Lower leg skin (tissue), 4 donors: ENCODE measurements around the gene ASXL2. TPM values are rescaled to one million over a fixed set of nuclear protein-coding genes. Genes with fewer than 3 reads are reported as not detected.

ENCODE experiments used
- DNase-seq, 2 donors: peaks; one replicate each; pipeline ENCODE4 v3.0.0-alpha.2; 2019; ENCODE audit warnings: low spot score in 2 of 2
- H3K4me3 ChIP-seq: fragments of 200-600 bp; sonication (generic); 2 replicates; pipeline ENCODE4 v1.5.1; 2017; ENCODE audit warnings: mild to moderate bottlenecking, low read depth; ENCODE audit not compliant: poor library complexity, severe bottlenecking
- CTCF ChIP-seq, 3 donors: fragments of 450-650 bp; IDR thresholded peaks; one replicate each; pipeline ENCODE4 v1.5.1; 2016; ENCODE audit warnings: antibody characterized with exemption in 3 of 3, mild to moderate bottlenecking in 3 of 3, moderate library complexity in 2 of 3
- POLR2A ChIP-seq, 2 donors: fragments of 450-650 bp; IDR thresholded peaks; one replicate each; pipeline ENCODE4 v1.6.1; 2016 to 2017; ENCODE audit warnings: antibody characterized with exemption in 2 of 2, mild to moderate bottlenecking in 1 of 2, moderate library complexity in 1 of 2
- WGBS, 2 donors: methylation state at CpG; one replicate each; pipeline ENCODE4 v1.1.5; 2018; 5-methylcytosine and 5-hydroxymethylcytosine counted together
- intact Hi-C: fragments of 100-400 bp; cut with DNase I; formaldehyde crosslinking; loops from one replicate; pipeline ENCODE4 v1.15.0; 2023; ENCODE audit warnings: low total_unique reads
- total RNA-seq, 4 donors: library from RNA; depleted of rRNA; stranded (reverse); fragments of >200 nt; gene quantifications; one replicate each; pipeline ENCODE4 v1.1.0, GENCODE V29; 2016

The ASXL2 gene
- total RNA-seq, 4 donors from 2014 or later = 15.1 to 21.4 (median 20.0) TPM

DNA sequence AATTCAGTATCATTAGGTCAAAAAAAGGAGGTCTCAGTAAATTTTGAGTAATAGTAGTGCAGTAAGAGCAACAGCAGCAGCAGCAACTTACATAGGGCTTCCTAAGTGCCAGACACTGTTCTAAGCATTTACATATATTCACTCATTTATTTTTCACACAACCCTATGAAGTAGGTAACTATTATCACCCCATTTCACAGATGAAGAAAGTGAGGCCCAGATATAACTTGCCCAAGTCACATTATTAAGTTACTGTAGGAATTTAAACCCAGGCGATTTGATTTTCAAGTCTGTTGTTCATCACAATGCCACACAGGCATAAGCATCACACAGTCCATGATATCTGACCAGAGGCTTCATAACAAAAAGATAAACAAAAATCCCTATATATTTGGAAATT lies 114.7 kb downstream of the ASXL2 start:
- DNase-seq = no peak
- no peak overlapping the region for H3K4me3 ChIP-seq
- TF ChIP-seq POLR2A (IDR thresholded peaks at IDR 0.05) = no peak
- TF ChIP-seq CTCF (IDR thresholded peaks at IDR 0.05) = no peak
- intact Hi-C loops = no loop called here
- 94 to 97% methylated on average over 1 of the region's 1 CpG for WGBS, 2 donors

- 90% methylated on average over 1 of the region's 1 CpG for WGBS, 2 donors
- no peak for DNase-seq
- intact Hi-C loops = no loop called here
- TF ChIP-seq CTCF (IDR thresholded peaks at IDR 0.05) (no peak), POLR2A (IDR thresholded peaks at IDR 0.05) (no peak)
- no peak overlapping the region for H3K4me3 ChIP-seq
These were observed 118.0 kb downstream of the ASXL2 start for GRCh38 chr2:25760297-25760696.

DNA sequence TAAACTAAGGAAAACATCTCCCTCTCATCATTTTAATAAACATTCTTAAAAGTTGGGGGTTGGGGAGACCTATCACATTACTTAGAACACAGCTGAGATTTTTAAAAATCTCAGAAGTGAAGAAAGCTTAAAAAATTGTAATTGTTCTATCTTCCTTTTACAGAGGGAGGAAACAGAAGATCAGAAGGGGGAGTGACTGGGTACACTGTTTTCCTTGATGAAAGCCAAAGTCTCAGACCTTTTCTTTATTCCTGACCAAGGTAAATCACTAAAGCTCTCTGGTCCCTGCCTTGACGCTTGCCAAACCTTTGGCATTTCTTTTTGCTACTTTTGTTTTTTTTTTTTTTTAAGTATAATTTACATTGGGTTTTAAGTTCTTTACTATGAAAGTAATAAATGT lies 119.9 kb downstream of the ASXL2 start:
- intact Hi-C loops = no loop called here
- no peak for DNase-seq
- 75 to 85% methylated on average over 1 of the region's 1 CpG for WGBS, 2 donors
- H3K4me3 ChIP-seq = no peak overlapping the region
- TF ChIP-seq CTCF (IDR thresholded peaks at IDR 0.05) (no peak), POLR2A (IDR thresholded peaks at IDR 0.05) (no peak)

GRCh38 chr2:25757906-25758305 lies 120.4 kb downstream of the ASXL2 start:
- 51 to 56% methylated on average over 1 of the region's 1 CpG for whole genome bisulfite sequencing, 2 donors
- intact Hi-C loops = no loop called here
- no peak overlapping the region for H3K4me3 ChIP-seq
- no peak for DNase-seq
- TF ChIP-seq POLR2A (IDR thresholded peaks at IDR 0.05) (no peak), CTCF (IDR thresholded peaks at IDR 0.05) (no peak)

GRCh38 chr2:25756536-25756935 lies 121.8 kb downstream of the ASXL2 start:
- no peak overlapping the region for H3K4me3 ChIP-seq
- no peak for DNase-seq
- WGBS, 2 donors = 81 to 87% methylated on average over 4 of the region's 4 CpGs
- intact Hi-C loops = no loop called here
- TF ChIP-seq CTCF (IDR thresholded peaks at IDR 0.05) (no peak), POLR2A (IDR thresholded peaks at IDR 0.05) (no peak)

DNA sequence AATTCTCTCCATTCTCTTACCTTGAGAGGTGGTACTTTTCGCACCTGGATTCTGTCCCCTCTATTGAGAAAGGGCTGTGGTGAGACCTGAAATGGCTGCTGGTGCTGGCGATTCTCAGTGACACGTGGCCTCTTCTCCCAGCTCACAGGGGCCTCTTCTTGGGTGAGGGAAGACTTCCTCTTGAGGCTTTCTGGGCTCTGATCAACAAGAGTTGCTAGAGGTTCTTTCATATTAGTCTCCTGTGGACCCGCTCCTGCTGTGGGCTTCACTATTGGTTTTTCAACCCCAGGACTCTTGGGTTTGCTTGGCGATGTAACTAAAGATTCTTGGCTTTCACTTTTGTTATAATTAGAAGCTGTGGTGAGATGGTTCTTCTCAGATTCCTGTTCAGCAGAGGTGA lies 128.6 kb downstream of the ASXL2 start:
- WGBS, 2 donors = 89 to 96% methylated on average over 5 of the region's 5 CpGs
- no peak overlapping the region for H3K4me3 ChIP-seq
- TF ChIP-seq POLR2A (IDR thresholded peaks at IDR 0.05) (no peak), CTCF (IDR thresholded peaks at IDR 0.05) (no peak)
- DNase-seq = no peak
- intact Hi-C loops = no loop called here
